Esophagus squamous epithelium (tissue), 5 donors: Measurements from ENCODE around the gene ZNF319. TPM values are rescaled to one million over a fixed set of nuclear protein-coding genes. Genes with fewer than 3 reads are reported as not detected.

Source experiments
- DNase-seq: peaks from one replicate; lab custom pipeline; 2025; lab: John Stamatoyannopoulos, UW
- H3K27ac ChIP-seq, 4 donors: fragments of 200-600 bp; sonication (generic); one replicate each; pipeline ENCODE4 v1.5.1; 2016 to 2019; ENCODE audit warnings: mild to moderate bottlenecking in 1 of 4
- H3K27me3 ChIP-seq, 4 donors: fragments of 200-600 bp; sonication (generic); 1 replicate in 3 of 4; 2 replicates in 1 of 4; pipeline versions ENCODE4 v1.5.1 to v1.6.0; 2017 to 2021; ENCODE audit warnings: antibody characterized with exemption in 1 of 4
- H3K36me3 ChIP-seq, 3 donors: fragments of 200-600 bp; sonication (generic); one replicate each; pipeline ENCODE4 v1.5.1; 2016 to 2019
- H3K4me1 ChIP-seq, 3 donors: fragments of 200-600 bp; sonication (generic); one replicate each; pipeline ENCODE4 v1.5.1; 2017 to 2019
- H3K4me3 ChIP-seq, 4 donors: fragments of 200-600 bp; sonication (generic); 1 replicate in 3 of 4; 2 replicates in 1 of 4; pipeline ENCODE4 v1.5.1; 2016 to 2019; ENCODE audit warnings: mild to moderate bottlenecking in 2 of 4, moderate library complexity in 1 of 4
- H3K9me3 ChIP-seq, 3 donors: fragments of 200-600 bp; sonication (generic); one replicate each; pipeline ENCODE4 v1.5.1; 2016 to 2019
- POLR2A ChIP-seq, 4 donors: fragments of 450-650 bp; IDR thresholded peaks; one replicate each; pipeline ENCODE4 v1.6.1; 2017; ENCODE audit warnings: antibody characterized with exemption in 4 of 4, mild to moderate bottlenecking in 4 of 4, moderate library complexity in 3 of 4
- WGBS, 2 donors: methylation state at CpG; one replicate each; pipeline ENCODE4 v1.1.5; 2018; 5-methylcytosine and 5-hydroxymethylcytosine counted together
- intact Hi-C: fragments of 100-400 bp; cut with DNase I; formaldehyde crosslinking; loops from one replicate; pipeline ENCODE4 v1.15.0; 2022
- total RNA-seq, 4 donors: library from RNA; depleted of rRNA; stranded (reverse); fragments of >200 nt; gene quantifications; one replicate each; pipeline ENCODE4 v1.1.0, GENCODE V29; 2016
- TF ChIP-seq, protein P1 (sequence below), 6 experiments: fragments of 450-650 bp in 4 of 6; fragments of 200-600 bp in 2 of 6; sonication (generic) in 2 of 6; IDR thresholded peaks; one replicate each; pipeline ENCODE4 v1.5.1; 2016 to 2019; ENCODE audit warnings: antibody characterized with exemption in 6 of 6, mild to moderate bottlenecking in 4 of 6, moderate library complexity in 4 of 6
- donor health status: DM: yes; HTN: yes; CAD: no.

Gene ZNF319
- total RNA-seq, 4 donors from 2014 or later, result 1.5 to 5.1 (median 2.6) TPM

DNA sequence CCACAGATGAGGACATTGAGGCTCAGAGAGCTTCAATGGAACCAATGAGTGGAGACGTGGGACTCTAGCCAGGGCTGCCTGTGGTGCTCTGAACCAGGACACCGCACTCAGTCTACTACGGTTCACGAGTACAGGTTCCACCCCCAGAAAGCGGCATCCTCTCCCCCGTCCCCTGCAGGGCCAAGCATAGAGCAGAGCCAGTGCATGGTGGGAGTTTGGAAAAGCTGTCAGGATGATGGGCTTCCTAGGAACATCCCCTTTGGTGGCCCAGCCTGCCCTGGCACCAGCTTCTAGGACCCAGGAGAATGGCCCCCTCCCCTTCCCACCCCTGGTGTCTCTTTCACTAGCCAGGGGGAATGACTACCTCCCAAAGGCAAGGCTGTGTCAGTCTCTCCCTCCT is 8.4 kb downstream of the ZNF319 start:
- no peak for DNase-seq
- no peaks in the 10 kb centered on the region for H3K27me3 ChIP-seq
- H3K27ac ChIP-seq, result peak overlapping the region; percentile 23 to 67 (median 28)
- TF ChIP-seq, protein P1, sequence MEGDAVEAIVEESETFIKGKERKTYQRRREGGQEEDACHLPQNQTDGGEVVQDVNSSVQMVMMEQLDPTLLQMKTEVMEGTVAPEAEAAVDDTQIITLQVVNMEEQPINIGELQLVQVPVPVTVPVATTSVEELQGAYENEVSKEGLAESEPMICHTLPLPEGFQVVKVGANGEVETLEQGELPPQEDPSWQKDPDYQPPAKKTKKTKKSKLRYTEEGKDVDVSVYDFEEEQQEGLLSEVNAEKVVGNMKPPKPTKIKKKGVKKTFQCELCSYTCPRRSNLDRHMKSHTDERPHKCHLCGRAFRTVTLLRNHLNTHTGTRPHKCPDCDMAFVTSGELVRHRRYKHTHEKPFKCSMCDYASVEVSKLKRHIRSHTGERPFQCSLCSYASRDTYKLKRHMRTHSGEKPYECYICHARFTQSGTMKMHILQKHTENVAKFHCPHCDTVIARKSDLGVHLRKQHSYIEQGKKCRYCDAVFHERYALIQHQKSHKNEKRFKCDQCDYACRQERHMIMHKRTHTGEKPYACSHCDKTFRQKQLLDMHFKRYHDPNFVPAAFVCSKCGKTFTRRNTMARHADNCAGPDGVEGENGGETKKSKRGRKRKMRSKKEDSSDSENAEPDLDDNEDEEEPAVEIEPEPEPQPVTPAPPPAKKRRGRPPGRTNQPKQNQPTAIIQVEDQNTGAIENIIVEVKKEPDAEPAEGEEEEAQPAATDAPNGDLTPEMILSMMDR (IDR thresholded peaks at IDR 0.05), result no peak
- no peak for TF ChIP-seq POLR2A (IDR thresholded peaks at IDR 0.05)
- H3K4me1 ChIP-seq, result peaks cover 4 to 51% (median 16%) of the 10 kb centered on the region in 3 donors
- intact Hi-C loops, result no loop called here
- H3K9me3 ChIP-seq, result no peaks in the 10 kb centered on the region
- no peak overlapping the region for H3K4me3 ChIP-seq
- peaks cover 9 to 29% (median 11%) of the 10 kb centered on the region in 3 donors for H3K36me3 ChIP-seq
- WGBS, 2 donors, result 89 to 98% methylated on average over 4 to 5 of the region's 6 CpGs

DNA sequence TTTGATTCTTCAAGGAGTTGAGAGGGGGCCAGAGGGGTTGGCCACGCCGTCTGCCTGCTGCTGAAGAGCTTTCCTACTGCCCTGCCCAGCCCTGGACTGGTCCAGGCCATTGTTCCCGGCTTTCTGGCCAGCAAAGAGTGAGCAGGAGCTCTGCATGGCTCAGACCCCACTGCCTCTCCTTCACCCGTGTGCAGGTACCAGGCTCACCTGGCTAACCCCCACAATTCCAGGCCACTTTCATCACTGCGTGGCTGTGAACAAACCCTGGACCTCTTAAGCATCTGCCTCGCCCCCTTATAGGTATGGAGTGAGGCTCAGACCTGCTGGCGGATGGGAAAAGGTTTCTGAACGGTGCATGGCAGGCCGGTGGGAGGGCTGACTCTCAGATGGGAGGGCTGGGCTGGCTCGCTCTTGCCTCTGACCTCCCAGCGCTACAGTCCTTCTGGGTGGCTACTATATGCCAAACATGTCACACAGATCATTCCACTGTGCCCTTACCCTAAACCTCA is 8.9 kb downstream of the ZNF319 start:
- intact Hi-C loops, result no loop called here
- Histone ChIP-seq H3K4me3 (no peak overlapping the region), H3K27me3 (no peaks in the 10 kb centered on the region), H3K27ac (no peak overlapping the region), H3K9me3 (no peaks in the 10 kb centered on the region), H3K36me3 (peaks cover 5 to 24% (median 6%) of the 10 kb centered on the region in 3 donors), H3K4me1 (peaks cover 4 to 51% (median 16%) of the 10 kb centered on the region in 3 donors)
- WGBS, 2 donors, result 94 to 95% methylated on average over 8 to 9 of the region's 11 CpGs
- DNase-seq, result no peak
- TF ChIP-seq POLR2A (IDR thresholded peaks at IDR 0.05), result no peak
- TF ChIP-seq, protein P1 (IDR thresholded peaks at IDR 0.05), result no peak

DNA sequence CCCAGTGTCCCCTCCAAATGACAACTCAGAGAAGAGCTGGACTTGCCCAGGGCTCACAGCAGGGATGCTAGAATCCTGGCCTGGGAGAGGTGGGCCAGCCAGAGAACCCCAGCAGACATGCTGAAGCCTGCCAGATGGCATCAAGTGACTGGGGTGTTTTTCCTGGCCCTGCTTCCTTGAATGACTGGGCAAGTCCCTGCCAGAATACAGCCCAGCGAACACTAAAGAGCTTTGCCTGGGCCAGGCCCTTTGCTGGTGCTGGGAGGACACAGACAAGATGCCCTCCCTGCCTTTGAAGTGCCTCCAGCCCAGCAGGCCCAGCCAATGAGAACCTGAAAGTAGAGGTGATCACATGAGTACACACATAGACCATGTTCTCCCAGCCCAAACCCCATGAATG is 11.5 kb downstream of the ZNF319 start:
- Histone ChIP-seq H3K4me1 (peaks cover 16 to 55% (median 32%) of the 10 kb centered on the region in 3 donors), H3K36me3 (peaks cover 0 to 6% (median 0%) of the 10 kb centered on the region in 3 donors), H3K27me3 (peaks cover 0 to 4% (median 0%) of the 10 kb centered on the region in 4 donors), H3K27ac (peak overlapping the region in 3 of 4 donors; percentile 21 to 46 (median 42)), H3K4me3 (no peak overlapping the region), H3K9me3 (no peaks in the 10 kb centered on the region)
- TF ChIP-seq, protein P1 (IDR thresholded peaks at IDR 0.05), result no peak
- no peak for TF ChIP-seq POLR2A (IDR thresholded peaks at IDR 0.05)
- 13% methylated on average over 1 of the region's 1 CpG; no CpG with 5 or more reads in 1 of the 2 donors for WGBS, 2 donors
- DNase-seq, result no peak
- intact Hi-C loops, result no loop called here

DNA sequence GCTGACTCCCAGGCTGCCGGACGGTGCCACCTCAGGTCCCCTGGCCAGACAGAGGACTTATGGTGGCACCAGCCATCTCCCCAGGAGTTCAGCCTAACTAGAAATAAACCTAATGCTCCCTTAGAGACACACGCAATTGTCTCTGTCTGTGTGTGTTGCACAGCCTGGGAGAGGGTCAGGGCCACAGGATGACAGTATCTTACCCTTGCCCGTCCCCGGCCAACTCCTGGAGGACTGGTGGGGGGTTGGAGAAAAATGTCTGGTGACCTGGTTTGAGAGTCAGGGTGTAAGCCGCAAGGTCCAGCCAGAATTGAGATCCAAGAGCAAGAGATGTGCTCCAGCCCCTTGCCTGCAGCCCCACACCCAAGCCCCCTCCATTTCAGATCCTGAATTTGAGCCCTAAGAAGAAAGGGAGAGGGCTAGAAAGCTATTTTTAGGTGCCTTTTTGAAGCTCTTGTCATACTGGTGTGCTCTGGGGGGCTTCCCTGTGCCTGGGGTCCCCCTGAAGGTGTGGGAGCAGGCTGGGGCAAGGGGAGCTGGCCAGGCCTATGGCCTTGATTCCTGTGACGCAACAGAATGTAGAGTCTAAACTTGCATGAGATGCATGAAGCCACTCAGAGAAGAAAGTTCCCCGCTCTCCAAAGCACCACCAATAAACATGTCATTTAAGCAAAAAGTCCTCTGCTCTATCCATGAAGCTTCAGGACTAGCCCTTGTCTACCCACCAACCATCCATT is 12.9 kb downstream of the ZNF319 start:
- Histone ChIP-seq H3K9me3 (no peaks in the 10 kb centered on the region), H3K27me3 (peaks cover 0 to 4% (median 0%) of the 10 kb centered on the region in 4 donors), H3K27ac (no peak overlapping the region), H3K36me3 (no peaks in the 10 kb centered on the region), H3K4me3 (no peak overlapping the region), H3K4me1 (peaks cover 16 to 42% (median 24%) of the 10 kb centered on the region in 3 donors)
- intact Hi-C loops, result no loop called here
- 92 to 98% methylated on average over 6 of the region's 8 CpGs for WGBS, 2 donors
- DNase-seq, result no peak
- TF ChIP-seq, protein P1 (IDR thresholded peaks at IDR 0.05), result no peak
- TF ChIP-seq POLR2A (IDR thresholded peaks at IDR 0.05), result no peak

DNA sequence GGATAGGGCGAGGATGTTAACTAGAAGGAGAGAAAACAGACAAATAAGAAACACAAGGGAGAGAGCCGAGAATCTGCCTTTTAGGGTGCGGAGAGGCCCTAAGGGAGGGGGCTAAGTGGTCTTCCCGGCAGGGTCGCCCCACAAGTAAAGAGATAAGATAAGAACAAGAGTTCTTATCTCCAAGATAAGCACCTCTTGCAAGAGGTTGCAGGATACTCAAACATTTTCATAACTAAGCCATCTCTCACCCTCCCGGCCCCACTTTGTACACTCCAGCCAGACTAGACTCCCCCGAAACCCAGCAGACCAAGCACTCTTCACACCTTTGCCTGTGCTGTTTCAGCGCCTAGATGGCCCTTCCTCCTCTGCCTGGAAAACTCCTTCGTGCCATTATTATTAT is 14.3 kb downstream of the ZNF319 start:
- 74 to 79% methylated on average over 9 of the region's 9 CpGs for WGBS, 2 donors
- H3K4me1 ChIP-seq, result peaks cover 16 to 38% (median 24%) of the 10 kb centered on the region in 3 donors
- intact Hi-C loops, result no loop called here
- peaks cover 0 to 4% (median 0%) of the 10 kb centered on the region in 4 donors for H3K27me3 ChIP-seq
- no peaks in the 10 kb centered on the region for H3K36me3 ChIP-seq
- no peak for DNase-seq
- H3K4me3 ChIP-seq, result peak overlapping the region in 1 of 4 donors; percentile 79
- no peaks in the 10 kb centered on the region for H3K9me3 ChIP-seq
- TF ChIP-seq POLR2A (IDR thresholded peaks at IDR 0.05), result no peak
- TF ChIP-seq, protein P1 (IDR thresholded peaks at IDR 0.05), result no peak
- H3K27ac ChIP-seq, result no peak overlapping the region
